ENCODE results near the gene CD47.

GRCh38 chr3:108070356-108070755 lies 20.5 kb downstream of the CD47 start:
- no peak for TF ChIP-seq CTCF (IDR thresholded peaks at IDR 0.05)
- no peak for TF ChIP-seq TAF1 (IDR thresholded peaks at IDR 0.05; ENCODE audit: borderline replicate concordance, low read depth, low read length)
- TF ChIP-seq YY1 (IDR thresholded peaks at IDR 0.05; ENCODE audit: low read depth): no peak
- no peak for TF ChIP-seq RAD21 (IDR thresholded peaks at IDR 0.05; ENCODE audit: low read length)
- no peak for TF ChIP-seq POLR2AphosphoS5 (IDR thresholded peaks at IDR 0.05; ENCODE audit: low read depth, low read length)
- no peak for TF ChIP-seq MXI1 (IDR thresholded peaks at IDR 0.05; ENCODE audit: low read depth, low read length)
- no peak for TF ChIP-seq PBX3 (IDR thresholded peaks at IDR 0.05)
- TF ChIP-seq, protein P1, sequence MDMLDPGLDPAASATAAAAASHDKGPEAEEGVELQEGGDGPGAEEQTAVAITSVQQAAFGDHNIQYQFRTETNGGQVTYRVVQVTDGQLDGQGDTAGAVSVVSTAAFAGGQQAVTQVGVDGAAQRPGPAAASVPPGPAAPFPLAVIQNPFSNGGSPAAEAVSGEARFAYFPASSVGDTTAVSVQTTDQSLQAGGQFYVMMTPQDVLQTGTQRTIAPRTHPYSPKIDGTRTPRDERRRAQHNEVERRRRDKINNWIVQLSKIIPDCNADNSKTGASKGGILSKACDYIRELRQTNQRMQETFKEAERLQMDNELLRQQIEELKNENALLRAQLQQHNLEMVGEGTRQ (IDR thresholded peaks at IDR 0.05; ENCODE audit: borderline replicate concordance, low read depth, low read length): no peak
- TF ChIP-seq RFX5 (IDR thresholded peaks at IDR 0.05; ENCODE audit: low read length): no peak
- TF ChIP-seq REST (IDR thresholded peaks at IDR 0.05; ENCODE audit: low read depth, low read length): no peak
- no peak for TF ChIP-seq JUND (IDR thresholded peaks at IDR 0.05)

Data from SK-N-SH (cell line).